TTC549 (cell line): ENCODE measurements around the gene MAN2B1.
"Not testable (repeated sequence)": the region's sequence is repeated elsewhere in the genome, so short reads cannot be mapped to it uniquely, and the experiment has no call there.

Source experiments
- FAIRE-seq: peaks from 2 replicates; lab custom pipeline; 2012; peaks lifted over from hg19 to GRCh38; lab: Jason Lieb, UNC

MAN2B1 gene

DNA sequence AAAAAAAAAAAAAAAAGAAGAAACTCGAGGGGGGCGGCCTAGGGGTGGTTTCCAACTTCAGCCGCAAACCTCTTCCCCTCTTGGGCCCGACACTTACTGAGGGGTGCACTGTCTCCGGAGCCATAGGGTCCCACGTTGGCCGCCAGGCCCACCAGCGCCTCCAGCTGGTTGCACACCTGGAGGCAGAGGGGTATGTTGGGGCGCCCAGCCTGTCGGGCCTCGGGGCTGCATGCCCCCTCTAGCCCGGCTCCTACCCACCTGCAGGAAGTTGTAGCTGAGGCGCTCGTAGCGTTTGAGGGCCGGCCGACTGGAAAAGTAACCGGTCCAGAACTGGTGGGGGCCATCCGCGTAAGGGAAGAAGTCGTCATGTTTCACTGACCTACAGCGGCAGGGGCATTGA, 8.6 kb downstream of the MAN2B1 start:
- no peak for FAIRE-seq

DNA sequence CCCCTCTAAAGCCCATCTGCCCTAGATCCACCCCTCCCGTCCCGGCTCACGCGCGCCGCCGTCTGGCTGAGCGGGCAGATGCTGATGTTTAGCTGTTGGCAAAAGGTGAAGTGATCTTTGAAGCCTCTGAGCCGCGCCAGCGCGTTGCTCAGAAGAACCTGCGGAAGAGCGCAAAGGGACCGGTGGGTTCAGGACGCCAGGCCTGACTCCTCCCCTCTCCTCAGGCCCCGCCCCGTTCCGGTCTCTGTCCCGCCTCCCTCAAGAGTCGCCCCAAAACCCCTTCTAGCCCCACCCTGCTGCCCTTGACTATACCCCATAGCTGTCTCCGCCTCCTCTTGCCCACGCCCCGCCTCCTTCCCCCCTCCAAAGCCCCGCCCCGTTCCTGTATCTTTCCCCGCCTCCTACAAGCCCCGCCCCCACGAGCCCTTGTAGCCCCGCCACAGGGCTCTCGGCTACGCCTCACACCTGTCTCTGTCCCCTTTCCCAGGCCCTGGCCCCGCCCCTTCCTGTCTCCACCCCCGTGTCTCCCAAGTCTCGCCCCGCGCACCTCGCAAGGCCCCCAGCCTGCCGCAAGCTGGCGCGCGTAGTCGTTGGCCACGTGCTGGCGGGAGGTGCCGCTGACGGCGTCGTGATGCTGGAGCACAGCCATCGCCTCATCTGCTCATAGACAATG, 9.5 kb downstream of the MAN2B1 start:
- FAIRE-seq: no peak

DNA sequence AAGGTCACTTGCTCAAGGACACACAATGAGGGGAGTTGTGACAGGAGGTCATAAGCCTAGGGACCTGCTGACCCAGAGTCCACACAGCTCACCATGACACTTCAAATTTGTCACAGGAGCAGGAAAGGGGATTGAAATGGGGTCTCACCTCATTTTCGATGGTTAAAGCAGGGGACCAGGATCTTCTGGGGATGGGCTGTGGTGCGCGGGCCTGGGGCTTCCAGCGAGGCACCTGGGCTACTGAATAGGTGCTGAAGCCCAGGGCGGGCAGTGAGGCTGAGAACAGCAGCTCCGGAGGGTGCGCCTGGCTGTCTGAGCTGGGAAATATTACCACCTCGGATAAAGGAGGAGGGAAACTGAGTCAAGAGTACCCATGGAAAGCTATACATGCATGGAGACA, 11.0 kb downstream of the MAN2B1 start:
- no peak for FAIRE-seq

DNA sequence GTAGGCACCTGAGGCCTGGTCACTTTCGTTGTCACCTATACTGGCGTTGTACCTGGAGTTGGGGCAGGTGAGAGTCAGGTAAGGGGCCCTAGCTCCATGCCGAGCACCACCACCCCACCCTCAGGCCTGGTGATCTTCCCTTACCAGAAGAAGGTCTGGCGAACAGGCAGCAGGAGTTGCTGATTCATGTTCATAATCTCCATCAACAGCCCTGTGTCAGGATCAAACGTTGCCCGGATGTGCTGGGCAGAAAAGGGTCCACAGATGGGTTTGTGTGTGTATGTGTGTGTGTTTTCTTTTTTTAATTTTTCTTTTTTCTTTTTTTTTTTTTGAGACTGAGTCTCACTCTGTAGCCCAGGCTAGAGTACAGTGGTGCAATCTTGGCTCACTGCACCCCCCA, 14.3 kb downstream of the MAN2B1 start:
- FAIRE-seq: no peak

DNA sequence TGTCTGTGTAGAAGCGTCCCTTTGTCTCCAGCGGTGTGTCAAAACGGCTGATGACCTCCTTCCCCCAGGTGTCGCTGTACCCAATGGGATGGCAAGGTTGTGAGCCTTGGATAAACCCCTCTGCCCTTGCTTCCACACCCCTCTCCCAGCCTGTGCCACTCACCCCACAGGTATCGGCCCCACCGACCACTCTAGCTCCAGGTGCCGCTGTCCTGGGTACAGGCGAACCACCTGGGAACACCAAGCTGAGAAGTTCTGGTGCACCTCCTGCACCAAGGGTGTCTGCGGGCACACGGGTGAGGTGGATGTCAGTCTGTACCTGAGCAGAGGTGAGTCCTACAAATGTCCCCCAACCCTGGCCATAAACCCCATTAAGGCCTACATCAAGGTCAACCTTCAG, 16.6 kb downstream of the MAN2B1 start:
- FAIRE-seq: no peak

DNA sequence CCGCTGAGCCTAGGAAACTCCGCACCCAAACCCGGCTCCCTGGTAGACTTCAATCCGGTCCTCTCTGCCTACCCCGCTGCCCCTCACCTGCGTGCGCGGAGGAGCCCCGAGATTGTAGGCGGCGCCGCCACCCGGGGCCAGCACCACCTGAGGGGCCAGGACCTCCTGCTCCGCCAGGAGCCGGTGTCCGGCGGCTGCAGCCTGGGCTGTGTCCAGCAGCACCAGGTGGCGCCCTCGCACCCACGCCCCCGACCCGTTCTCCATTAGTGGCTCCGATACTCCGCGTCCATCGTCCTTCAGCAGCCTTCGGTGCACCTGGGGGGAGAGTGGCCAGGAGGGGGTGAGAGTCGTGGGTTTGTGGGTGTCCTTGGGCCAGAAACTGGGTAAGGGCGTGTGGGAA, 18.5 kb downstream of the MAN2B1 start:
- FAIRE-seq: no peak

DNA sequence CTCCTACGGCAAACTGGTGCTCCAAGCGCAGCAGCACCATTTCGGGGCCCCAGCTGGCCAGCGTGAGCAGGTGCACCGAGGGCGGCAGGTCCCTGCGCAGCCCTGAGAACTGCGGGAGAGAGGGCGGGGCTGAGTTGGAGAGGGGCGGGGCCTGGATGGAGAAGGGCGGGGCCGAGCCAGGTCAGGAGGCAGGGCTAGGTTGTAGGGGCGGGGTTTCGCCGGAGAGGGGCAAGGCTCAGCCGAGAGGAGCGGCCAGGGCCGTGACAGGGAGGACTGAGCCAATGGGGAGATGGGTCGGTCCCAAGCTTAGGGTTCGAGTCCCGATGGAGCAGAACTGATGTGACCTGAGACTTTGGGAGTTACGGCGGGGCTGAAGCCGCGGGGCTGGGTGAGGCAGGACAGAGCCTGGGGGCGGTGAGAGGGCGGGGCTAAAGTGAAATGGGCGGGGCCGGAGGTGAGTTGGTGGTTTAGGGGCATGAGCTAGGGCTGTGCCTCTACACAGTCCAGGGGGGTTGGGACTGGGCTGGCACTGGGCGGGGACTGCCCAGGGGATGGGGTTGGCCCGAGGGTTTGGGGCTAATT, 19.0 kb downstream of the MAN2B1 start:
- FAIRE-seq: no peak

DNA sequence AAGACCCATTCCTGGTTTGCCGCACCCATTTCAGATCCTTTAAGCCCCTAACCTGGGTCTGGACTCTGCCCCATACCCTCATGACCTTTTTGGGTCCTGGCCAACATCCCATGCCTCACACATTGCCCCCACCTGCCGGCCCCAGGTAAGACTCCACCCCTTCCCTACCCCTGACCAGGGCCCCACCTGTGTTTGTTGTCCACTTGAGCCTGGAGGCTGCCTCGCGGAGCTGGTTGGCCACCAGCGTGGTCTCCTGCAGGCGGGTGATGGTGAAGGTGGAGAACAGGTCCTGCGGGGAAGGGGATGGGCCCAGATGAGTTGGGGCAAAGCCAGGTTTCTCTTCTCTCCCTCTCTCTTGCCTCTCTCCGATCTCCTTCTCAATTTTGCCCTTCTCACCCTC, 19.5 kb downstream of the MAN2B1 start:
- FAIRE-seq: no peak

DNA sequence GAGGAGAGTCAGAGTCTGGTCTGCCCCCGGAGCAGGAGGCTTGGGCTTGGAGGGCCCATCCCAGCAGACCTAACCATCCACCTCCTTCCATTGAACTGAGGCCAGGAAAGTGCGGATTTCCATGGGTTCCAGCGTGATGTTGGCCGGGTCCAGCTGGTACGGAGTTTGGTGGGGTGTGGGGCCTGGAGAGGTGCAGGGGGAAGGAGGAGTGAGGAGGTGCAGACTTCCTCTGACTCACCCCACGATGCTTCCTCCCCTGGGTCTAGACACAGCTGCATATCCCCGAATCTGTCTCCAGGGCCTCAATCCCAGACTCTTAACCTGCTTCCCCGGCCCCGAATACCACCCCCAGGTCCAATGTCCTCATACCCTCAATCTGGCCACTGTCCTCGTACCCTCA, 20.0 kb downstream of the MAN2B1 start:
- FAIRE-seq: no peak

DNA sequence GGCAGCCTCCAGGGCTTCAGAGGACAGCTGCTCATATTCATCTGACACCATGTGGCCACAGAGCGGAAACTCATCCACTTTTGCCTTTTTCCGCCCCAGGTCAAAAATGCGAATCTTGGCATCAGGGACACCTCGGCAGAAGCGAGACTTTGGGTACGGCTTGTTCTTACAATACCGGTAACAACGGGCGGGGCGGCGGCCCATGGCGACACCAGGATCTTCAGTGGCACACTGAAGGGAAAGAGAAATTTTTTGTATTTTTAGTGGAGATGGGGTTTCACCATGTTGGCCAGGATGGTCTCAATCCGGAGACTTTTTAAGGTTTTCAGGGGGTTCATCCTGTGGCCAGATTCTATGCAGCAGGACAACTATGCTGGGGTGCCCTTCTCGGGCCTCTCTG, 22.8 kb downstream of the MAN2B1 start:
- not testable (repeated sequence) for FAIRE-seq

DNA sequence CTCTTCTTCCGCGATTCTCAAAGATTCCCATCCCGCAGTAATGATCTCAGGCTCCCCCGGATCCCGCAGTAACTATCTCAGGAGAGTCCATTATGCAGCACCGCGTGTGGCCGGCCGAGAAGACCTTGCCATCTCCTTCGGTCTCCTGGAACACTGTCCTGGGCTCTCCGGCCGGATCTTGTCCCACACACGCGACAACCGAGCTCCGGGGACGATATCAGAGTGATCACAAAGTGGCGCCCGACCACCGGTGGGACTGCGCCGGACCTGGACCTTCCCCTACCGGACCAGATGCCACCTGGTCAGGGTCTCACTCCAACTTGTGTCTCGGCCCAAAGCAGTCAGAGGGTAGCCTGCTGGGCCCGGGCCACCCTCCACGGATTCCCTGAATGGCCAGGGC, 24.0 kb downstream of the MAN2B1 start:
- FAIRE-seq: no peak

DNA sequence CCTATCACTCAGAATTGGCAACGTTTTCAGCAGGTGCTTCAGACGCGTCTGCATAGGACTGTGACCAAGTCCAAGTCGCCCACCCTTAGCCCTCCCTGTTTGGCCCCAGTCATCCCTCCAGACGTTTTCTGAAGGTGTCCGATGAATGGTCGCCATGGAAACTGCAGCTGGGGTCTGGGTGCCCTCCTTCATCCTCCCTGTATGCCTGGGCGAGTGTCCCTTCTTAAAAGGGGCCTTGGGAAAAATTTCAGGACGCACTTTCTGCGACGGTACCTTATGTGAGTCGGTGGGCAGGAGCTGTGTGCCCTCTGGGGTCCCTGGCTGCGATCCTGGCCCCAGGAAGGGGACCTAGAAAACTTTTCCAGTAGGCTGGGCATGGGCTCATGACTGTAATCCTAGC, 25.1 kb downstream of the MAN2B1 start:
- no peak for FAIRE-seq

DNA sequence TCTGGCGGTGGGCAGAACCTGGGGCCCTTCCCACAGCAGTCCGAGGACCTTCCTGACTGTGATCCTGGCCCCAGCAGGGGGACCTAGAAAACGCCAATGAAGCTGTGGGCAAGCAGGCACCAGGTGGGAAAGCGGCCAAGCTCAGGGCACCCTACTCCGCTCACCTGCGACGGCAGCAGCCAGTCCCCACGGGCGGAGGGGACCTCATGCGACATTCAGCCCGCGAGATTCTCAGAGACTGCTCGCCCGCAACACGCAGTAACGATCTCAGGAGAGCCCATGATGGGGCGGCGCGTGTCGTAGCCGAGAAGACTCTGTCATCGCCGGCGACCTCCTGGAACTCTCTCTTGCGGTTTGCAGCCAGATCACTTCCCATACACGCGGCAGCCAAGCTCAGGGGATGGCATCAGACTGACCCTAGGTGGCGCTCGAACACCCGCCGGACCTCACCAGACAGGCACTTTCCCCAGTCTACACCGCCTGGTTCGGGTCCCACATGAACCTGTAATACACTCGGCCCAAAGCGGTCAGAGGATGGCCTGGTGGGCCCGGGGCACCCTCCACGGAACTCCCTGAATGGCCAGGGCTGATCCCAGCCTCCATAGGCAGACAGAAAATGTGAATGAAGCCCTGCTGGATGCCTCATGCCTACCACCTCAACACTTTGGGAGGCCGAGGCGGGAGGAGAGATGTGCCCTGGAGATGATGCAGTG, 26.5 kb downstream of the MAN2B1 start:
- no peak for FAIRE-seq

DNA sequence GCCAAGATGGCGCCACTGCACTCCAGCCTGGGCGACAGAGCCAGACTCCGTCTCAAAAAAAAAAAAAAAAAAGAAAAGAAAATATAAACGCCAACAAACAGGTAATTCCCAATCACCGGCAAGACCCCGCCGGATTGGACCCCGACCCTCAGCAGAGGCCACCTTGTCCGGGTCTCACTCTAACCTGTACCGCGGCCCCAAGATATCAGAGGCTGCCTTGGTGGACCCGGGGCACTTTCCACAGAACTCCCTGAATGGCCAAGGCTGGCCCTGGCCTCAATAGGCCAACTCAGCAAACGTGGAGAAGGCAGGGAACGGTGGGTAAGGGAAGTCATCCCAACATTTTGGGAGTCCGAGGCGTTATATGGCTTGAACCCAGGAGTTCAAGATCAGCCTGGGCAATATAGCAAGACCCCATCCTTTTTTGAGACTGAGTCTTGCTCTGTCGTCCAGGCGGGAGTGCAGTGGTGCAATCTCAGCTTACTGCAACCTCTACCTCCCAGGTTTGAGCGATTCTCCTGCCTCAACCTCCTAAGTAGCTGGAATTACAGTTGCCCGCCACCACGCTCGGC, 27.8 kb downstream of the MAN2B1 start:
- FAIRE-seq: no peak

DNA sequence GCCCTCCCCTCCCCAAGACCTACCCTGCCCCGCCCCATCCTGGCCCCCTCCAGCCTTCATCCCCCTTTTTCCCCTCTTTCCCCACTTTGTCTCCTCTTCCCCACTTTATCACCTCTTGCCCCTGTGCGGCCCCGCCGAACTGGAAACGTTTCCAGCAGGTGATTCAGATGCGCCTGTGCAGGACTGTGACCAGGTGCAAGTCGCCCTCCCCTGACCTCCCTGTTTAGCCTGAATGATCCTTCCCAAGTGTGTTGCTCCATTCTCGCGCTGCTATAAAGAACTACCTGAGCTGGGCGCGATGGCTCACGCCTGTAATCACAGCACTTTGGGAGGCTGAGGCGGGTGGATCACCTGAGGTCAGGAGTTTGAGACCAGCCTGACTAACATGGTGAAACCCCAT, 29.9 kb downstream of the MAN2B1 start:
- no peak for FAIRE-seq

DNA sequence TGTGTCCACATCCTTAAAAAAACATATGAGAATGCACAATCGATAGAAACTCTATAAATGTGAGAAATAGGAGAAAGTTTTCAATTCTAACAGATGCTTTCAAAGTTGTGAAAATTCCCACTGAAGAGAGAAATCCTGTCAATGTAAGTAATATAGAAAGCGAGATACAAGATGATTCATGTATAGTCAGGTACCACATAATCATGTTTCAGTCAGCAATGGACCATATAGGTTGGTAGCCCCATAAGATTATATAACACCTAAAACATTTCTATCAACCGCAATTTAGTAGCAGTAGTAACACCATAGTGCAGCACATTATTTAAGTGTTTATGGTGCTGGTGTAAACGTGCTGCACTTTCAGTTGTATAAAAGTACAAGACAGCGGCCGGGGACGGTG, 37.3 kb downstream of the MAN2B1 start:
- no peak for FAIRE-seq

DNA sequence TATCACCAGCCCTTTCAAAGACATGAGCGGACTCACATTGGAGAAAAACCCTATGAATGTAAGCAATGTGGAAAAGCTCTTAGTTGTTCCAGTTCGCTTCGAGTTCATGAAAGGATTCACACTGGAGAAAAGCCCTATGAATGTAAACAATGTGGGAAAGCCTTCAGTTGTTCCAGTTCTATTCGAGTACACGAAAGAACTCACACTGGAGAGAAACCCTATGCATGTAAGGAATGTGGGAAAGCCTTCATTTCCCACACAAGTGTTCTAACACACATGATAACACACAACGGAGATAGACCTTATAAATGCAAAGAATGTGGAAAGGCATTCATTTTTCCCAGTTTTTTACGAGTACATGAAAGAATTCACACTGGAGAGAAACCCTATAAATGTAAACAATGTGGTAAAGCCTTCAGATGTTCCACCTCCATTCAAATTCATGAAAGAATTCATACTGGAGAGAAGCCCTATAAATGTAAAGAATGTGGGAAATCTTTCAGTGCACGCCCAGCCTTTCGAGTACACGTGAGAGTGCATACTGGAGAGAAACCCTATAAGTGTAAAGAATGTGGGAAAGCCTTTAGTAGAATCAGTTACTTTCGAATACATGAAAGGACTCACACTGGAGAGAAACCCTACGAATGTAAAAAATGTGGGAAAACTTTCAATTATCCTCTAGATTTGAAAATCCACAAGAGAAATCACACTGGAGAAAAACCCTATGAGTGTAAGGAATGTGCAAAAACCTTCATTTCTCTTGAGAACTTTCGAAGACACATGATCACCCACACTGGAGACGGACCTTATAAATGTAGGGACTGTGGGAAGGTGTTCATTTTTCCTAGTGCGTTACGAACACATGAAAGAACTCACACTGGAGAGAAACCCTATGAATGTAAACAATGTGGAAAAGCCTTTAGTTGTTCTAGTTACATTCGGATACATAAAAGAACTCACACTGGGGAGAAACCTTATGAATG, 38.2 kb downstream of the MAN2B1 start:
- FAIRE-seq: no peak

DNA sequence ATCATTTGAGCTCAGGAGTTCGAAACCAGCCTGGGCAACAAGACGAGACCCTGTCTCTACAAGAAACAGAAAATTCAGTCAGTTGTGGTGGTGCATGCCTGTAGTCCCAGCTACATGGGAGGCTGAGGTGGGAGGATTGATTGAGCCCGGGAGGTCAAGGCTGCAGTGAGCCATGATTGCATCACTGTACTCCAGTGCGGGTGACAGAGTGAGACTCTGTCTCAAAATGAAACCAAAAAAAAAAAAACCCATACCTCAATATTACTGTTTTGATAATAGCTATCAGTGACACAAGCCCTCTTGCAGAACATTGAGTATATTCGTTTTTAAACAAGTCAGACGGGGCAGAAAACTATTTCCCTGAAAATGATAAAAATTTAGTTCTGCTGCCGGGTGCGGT, 39.6 kb downstream of the MAN2B1 start:
- no peak for FAIRE-seq

DNA sequence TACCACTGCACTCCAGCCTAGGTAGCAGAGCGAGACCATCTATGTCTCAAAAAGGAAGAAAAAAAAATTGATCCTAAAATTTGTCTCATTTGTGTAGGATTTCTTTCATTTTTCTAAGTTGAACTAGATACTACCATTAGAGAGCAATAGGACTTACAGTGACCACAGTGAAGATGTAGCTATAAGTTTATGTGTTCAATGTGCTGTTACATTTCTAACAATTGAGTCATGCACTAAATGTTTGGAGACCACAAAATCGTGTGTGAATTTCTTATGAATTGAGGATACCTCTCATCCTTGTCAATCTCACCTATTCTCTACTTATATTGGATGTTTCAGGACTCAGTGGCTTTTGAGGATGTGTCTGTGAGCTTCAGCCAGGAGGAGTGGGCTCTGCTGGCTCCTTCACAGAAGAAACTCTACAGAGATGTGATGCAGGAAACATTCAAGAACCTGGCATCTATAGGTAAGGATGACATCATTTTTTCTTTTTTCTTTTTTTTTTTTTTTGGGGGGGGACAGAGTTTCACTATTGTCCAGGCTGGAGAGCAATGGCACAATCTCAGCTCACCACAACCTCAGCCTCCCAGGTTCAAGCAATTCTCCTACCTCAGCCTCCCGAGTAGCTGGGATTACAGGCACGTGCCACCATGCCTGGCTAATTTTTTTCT, 43.0 kb downstream of the MAN2B1 start:
- no peak for FAIRE-seq

DNA sequence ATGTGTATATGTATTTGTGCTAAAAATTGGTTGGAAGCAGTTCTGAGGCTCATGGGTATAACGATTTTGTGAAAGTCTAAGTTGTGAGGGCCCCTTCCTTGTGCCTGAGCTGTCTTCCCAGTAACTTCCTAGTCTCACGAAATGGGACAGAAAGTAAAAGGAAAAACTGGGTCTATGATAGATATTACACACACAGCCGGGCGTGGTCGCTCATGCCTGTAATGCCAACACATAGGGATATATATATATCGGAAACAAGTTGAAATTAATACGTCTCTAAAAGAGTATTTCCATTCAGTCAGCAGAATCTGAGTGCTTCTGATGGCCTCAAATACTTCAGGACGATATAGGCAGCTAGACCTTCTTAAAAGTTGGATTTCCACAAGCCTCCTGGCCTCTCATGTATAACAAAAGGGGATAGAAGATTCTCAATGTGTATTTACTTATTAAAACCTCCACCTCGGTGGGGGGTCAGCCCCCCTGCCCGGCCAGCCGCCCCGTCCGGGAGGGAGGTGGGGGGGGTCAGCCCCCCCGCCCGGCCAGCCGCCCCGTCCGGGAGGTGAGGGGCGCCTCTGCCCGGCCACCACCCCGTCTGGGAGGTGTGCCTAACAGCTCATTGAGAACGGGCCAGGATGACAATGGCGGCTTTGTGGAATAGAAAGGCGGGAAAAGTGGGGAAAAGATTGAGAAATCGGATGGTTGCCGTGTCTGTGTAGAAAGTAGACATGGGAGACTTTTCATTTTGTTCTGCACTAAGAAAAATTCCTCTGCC, 45.1 kb downstream of the MAN2B1 start:
- not testable (repeated sequence) for FAIRE-seq

DNA sequence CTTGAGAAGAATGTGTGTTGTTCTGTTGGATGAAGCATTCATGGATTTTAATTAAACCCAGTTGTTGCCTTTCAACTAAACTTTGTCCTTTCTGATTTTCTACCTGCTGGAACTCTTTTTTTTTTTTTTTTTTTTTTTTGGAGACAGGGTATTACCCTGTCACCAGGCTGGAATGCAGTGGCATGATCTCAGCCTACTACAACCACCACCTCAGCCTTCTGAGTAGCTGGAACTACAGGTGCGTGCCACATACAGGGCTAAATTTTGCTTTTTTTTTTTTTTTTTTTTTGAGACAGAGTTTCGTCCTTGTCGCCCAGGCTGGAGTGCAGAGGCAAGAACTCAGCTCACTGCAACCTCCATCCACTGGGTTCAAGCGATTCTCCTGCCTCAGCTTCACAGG, 48.9 kb downstream of the MAN2B1 start:
- no peak for FAIRE-seq
